Measurements from ENCODE around the gene MEGF11.

Gene MEGF11

DNA sequence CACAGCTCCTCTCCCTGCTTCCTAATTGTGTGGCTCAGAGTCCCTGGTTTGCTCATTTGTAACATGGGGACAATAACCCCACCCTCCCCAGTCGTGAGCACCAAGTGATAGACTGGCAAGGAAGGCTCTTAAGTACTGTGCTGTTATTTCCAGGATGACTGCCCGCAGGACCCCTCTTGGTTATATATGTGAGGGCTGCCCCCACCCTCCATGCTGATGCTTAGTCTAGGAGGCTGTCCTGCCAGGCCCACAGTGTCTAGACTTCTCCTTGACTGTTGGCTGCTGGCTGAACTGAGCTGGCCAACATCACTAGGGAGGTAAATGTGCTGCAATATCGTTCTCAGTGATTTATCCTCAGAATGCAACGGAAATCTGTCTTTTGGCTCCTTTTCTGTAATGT lies 339.2 kb downstream of the MEGF11 start:
- Histone ChIP-seq H3K36me3 (ENCODE audit: insufficient read depth, low read length) (no peaks in the 10 kb centered on the region), H3K9me3 (ENCODE audit: low read depth, low read length) (no peaks in the 10 kb centered on the region), H3K9ac (ENCODE audit: insufficient read length) (no peak overlapping the region), H3K4me3 (no peak overlapping the region), H3K27ac (no peak overlapping the region)
- no peak for TF ChIP-seq FOXP2 (optimal IDR thresholded peaks at IDR 0.05; ENCODE audit: control extremely low read depth, extremely low read length, insufficient read depth)
- no peak for TF ChIP-seq POLR2AphosphoS5 (IDR thresholded peaks at IDR 0.05; ENCODE audit: borderline replicate concordance, low read depth, low read length)
- no peak for TF ChIP-seq EZH2 (IDR thresholded peaks at IDR 0.05)
- DNase-seq (ENCODE audit: low read depth, low spot score): no peak

DNA sequence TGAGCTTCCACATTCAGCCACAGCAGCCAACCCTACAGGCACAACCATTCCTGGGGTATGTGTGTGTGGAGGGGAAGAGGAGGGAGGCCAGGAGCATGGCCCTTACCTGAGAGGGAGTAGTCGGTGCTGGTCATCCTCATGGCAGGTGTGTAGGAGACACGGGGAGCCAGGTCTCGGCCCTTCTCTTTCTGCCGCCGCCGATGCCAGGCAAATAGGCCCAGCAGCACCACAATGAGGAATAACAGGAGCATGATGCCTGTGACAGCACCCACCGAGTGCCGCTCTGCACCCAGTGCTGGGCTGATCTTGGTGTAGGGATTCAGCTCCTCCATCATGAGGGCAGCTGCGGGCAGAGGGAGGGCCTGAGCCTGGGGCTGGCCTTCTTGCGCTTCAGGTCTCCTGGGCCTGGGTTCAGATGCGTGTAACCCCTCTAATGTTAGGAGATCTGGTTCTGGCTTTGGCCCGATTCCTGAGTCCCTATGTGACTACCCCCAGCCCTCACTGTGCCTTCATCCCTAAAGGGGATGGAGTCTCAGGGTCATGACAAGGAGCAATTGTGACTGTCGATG lies 339.8 kb downstream of the MEGF11 start:
- H3K9me3 ChIP-seq (ENCODE audit: low read depth, low read length): no peaks in the 10 kb centered on the region
- no peaks in the 10 kb centered on the region for H3K36me3 ChIP-seq (ENCODE audit: insufficient read depth, low read length)
- DNase-seq (ENCODE audit: low read depth, low spot score): no peak
- no peak overlapping the region for H3K4me3 ChIP-seq
- TF ChIP-seq FOXP2 (optimal IDR thresholded peaks at IDR 0.05; ENCODE audit: control extremely low read depth, extremely low read length, insufficient read depth): no peak
- TF ChIP-seq POLR2AphosphoS5 (IDR thresholded peaks at IDR 0.05; ENCODE audit: borderline replicate concordance, low read depth, low read length): no peak
- TF ChIP-seq EZH2 (IDR thresholded peaks at IDR 0.05): no peak
- no peak overlapping the region for H3K9ac ChIP-seq (ENCODE audit: insufficient read length)
- H3K27ac ChIP-seq: no peak overlapping the region

DNA sequence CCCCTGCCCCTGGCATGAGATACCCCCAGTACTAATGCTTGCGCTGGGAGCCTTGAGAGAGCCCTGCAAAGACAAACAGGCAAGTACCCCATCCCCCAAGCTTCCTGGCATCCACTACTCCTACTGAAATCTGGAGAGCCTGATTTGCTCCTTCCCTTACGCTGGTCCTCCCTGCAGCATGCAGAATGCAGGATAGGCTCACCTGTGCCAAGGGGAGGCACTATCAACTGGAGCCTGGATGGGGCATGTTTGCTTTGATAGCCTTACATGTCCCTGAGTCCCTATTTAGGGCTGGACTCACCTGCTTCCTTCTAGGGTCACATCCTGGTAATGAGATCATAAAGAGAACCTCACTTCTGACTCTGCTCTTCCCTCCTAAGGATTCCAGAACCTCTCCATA lies 341.3 kb downstream of the MEGF11 start:
- H3K9ac ChIP-seq (ENCODE audit: insufficient read length): no peak overlapping the region
- no peak overlapping the region for H3K27ac ChIP-seq
- DNase-seq (ENCODE audit: low read depth, low spot score): no peak

DNA sequence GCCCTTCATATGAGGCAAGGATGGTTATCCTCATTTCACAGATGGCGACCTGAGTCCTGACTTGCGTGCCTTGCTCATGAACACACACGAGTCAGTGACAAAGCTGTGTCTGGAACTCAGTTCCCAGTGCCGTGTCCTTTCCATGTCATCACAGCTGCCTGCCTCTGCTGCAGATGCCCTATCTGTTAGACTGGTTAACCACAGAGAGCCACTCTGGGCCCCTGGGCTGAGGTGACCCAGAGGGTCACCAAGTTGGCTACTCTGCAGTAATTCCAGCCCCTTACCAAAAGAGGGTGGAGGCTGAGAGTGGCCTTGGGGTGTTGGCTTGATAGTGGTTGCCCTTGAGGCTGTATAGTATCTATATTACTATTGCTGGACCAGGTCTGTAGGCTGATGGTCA lies 343.2 kb downstream of the MEGF11 start:
- TF ChIP-seq EZH2 (IDR thresholded peaks at IDR 0.05) (no peak), FOXP2 (optimal IDR thresholded peaks at IDR 0.05; ENCODE audit: control extremely low read depth, extremely low read length, insufficient read depth) (no peak), POLR2AphosphoS5 (IDR thresholded peaks at IDR 0.05; ENCODE audit: borderline replicate concordance, low read depth, low read length) (no peak)
- DNase-seq (ENCODE audit: low read depth, low spot score): no peak
- peaks cover 7% of the 10 kb centered on the region; the same call in 1 of the 2 replicates for H3K36me3 ChIP-seq (ENCODE audit: insufficient read depth, low read length)
- no peaks in the 10 kb centered on the region; the same call in 1 of the 2 replicates for H3K9me3 ChIP-seq (ENCODE audit: low read depth, low read length)
- H3K4me3 ChIP-seq: no peak overlapping the region
- no peak overlapping the region for H3K27ac ChIP-seq
- no peak overlapping the region for H3K9ac ChIP-seq (ENCODE audit: insufficient read length)

More for the DNA sequence above, 341.3 kb downstream of the MEGF11 start:
- Histone ChIP-seq H3K36me3 (ENCODE audit: insufficient read depth, low read length) (no peaks in the 10 kb centered on the region), H3K9me3 (ENCODE audit: low read depth, low read length) (no peaks in the 10 kb centered on the region), H3K4me3 (no peak overlapping the region)
- no peak for TF ChIP-seq FOXP2 (optimal IDR thresholded peaks at IDR 0.05; ENCODE audit: control extremely low read depth, extremely low read length, insufficient read depth)
- TF ChIP-seq POLR2AphosphoS5 (IDR thresholded peaks at IDR 0.05; ENCODE audit: borderline replicate concordance, low read depth, low read length): no peak
- TF ChIP-seq EZH2 (IDR thresholded peaks at IDR 0.05): no peak

DNA sequence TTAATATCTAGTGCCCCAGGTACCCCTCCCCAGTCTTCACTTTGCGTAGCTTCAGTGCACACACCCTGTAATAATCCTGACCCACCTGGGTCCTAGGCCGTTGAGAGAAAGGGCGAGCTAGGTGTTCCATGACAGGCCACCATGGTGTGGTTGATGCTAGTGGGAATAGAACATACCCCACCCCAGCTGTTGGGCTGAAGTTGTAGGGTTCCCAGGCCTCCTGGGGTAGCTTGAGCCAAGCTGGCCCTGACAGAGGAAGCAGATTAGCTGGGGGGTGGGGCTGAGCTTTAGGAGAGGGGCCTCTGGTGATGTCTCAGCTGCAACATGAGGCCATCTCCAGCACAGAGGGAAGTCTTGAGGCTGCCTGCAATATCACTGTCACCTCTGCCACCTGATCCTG lies 343.7 kb downstream of the MEGF11 start:
- Histone ChIP-seq H3K4me3 (no peak overlapping the region), H3K9me3 (ENCODE audit: low read depth, low read length) (no peaks in the 10 kb centered on the region; the same call in 1 of the 2 replicates), H3K27ac (no peak overlapping the region), H3K9ac (ENCODE audit: insufficient read length) (no peak overlapping the region), H3K36me3 (ENCODE audit: insufficient read depth, low read length) (peaks cover 7% of the 10 kb centered on the region; the same call in 1 of the 2 replicates)
- no peak for DNase-seq (ENCODE audit: low read depth, low spot score)
- TF ChIP-seq EZH2 (IDR thresholded peaks at IDR 0.05) (no peak), FOXP2 (optimal IDR thresholded peaks at IDR 0.05; ENCODE audit: control extremely low read depth, extremely low read length, insufficient read depth) (no peak), POLR2AphosphoS5 (IDR thresholded peaks at IDR 0.05; ENCODE audit: borderline replicate concordance, low read depth, low read length) (no peak)

DNA sequence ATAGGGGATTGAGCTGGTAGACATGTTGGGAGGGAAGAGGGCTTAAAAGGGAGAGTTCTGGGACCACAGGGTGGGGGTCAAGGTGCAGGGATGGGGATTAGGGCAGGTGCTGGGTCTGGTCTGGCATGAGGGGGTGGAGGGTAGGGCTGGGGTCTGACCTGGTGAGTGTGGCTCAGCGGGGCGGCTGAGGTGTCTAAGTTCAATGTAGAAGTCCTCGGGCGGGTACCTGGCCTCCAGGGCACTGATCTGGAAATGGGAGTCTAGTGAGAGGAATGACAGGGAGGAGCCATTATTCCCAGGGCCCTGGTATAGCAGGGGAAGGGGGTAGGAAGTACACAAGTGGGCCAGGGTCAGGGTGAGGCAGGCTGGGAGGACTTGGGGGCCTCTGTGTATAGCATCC lies 344.7 kb downstream of the MEGF11 start:
- TF ChIP-seq EZH2 (IDR thresholded peaks at IDR 0.05) (no peak), FOXP2 (optimal IDR thresholded peaks at IDR 0.05; ENCODE audit: control extremely low read depth, extremely low read length, insufficient read depth) (no peak), POLR2AphosphoS5 (IDR thresholded peaks at IDR 0.05; ENCODE audit: borderline replicate concordance, low read depth, low read length) (no peak)
- Histone ChIP-seq H3K4me3 (no peak overlapping the region), H3K36me3 (ENCODE audit: insufficient read depth, low read length) (peaks cover 7% of the 10 kb centered on the region; the same call in 1 of the 2 replicates), H3K9ac (ENCODE audit: insufficient read length) (no peak overlapping the region), H3K9me3 (ENCODE audit: low read depth, low read length) (no peaks in the 10 kb centered on the region; the same call in 1 of the 2 replicates), H3K27ac (no peak overlapping the region)
- DNase-seq (ENCODE audit: low read depth, low spot score): no peak

DNA sequence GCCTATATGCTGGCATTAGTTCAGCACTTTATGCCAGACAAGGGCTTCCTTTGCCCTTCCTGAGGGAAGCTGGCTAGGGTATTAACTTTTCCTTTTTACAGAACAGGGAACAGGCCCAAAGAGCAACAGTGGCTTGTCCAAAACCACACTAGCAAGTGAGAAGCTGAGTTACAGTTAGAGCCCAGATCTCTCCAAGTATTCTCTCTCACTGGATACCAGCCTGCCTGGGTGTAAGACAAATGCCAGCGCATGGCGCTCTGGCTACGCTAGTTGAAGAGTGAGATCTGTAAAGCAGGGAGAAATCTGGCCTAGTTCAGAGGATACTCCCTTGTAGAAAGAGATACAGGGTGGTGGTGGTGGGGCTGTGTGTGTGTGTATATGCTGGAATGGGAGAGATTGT lies 345.9 kb downstream of the MEGF11 start:
- Histone ChIP-seq H3K4me3 (no peak overlapping the region), H3K27ac (no peak overlapping the region), H3K36me3 (ENCODE audit: insufficient read depth, low read length) (peaks cover 7% of the 10 kb centered on the region; the same call in 1 of the 2 replicates), H3K9me3 (ENCODE audit: low read depth, low read length) (no peaks in the 10 kb centered on the region; the same call in 1 of the 2 replicates), H3K9ac (ENCODE audit: insufficient read length) (no peak overlapping the region)
- no peak for TF ChIP-seq FOXP2 (optimal IDR thresholded peaks at IDR 0.05; ENCODE audit: control extremely low read depth, extremely low read length, insufficient read depth)
- no peak for DNase-seq (ENCODE audit: low read depth, low spot score)

DNA sequence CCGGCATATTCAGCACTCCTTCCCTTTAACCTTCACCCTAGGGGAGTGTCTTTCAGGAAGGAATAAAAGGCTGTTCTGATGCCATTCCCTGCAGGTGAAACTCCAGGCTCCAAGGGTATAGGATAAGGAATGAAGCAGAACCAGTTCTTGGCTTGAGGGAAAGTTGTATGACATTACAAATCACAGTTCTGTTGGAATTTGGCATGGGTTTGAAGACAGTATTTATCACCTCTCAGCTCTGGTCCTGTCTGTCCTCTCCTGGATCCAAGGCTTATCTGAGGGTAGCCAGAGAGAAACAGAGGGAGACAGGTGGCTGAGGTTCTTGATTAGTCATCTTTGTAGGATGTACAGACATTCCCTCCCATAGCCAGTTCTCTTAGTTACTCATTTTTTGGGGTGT lies 347.2 kb downstream of the MEGF11 start:
- TF ChIP-seq POLR2AphosphoS5 (IDR thresholded peaks at IDR 0.05; ENCODE audit: borderline replicate concordance, low read depth, low read length): no peak
- TF ChIP-seq EZH2 (IDR thresholded peaks at IDR 0.05): no peak
- no peak for TF ChIP-seq FOXP2 (optimal IDR thresholded peaks at IDR 0.05; ENCODE audit: control extremely low read depth, extremely low read length, insufficient read depth)
- Histone ChIP-seq H3K27ac (no peak overlapping the region), H3K9ac (ENCODE audit: insufficient read length) (no peak overlapping the region), H3K36me3 (ENCODE audit: insufficient read depth, low read length) (peaks cover 7% of the 10 kb centered on the region; the same call in 1 of the 2 replicates), H3K4me3 (no peak overlapping the region), H3K9me3 (ENCODE audit: low read depth, low read length) (no peaks in the 10 kb centered on the region; the same call in 1 of the 2 replicates)
- no peak for DNase-seq (ENCODE audit: low read depth, low spot score)

DNA sequence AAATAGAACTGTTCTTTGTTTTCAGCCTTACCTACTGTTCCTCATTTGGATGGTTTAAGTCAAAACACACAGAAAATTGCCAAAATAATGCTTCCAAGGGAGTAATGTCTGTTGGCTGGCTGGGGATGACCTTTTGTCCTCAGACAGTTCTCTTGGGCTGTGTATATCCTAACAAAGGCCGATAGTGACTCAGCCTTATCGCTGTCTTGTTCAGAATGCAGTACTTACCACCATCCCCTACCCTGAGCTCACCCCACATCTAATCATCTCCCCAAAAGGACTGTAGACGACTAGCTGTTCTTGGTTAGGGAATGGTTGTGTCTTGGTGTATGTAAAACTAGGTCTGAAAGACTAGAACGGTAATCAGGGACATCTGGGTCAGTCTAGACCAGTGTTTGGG lies 349.2 kb downstream of the MEGF11 start:
- no peak for DNase-seq (ENCODE audit: low read depth, low spot score)
- Histone ChIP-seq H3K9ac (ENCODE audit: insufficient read length) (no peak overlapping the region), H3K4me3 (no peak overlapping the region), H3K9me3 (ENCODE audit: low read depth, low read length) (no peaks in the 10 kb centered on the region; the same call in 1 of the 2 replicates), H3K27ac (no peak overlapping the region), H3K36me3 (ENCODE audit: insufficient read depth, low read length) (peaks cover 11% of the 10 kb centered on the region; the same call in 1 of the 2 replicates)
- no peak for TF ChIP-seq POLR2AphosphoS5 (IDR thresholded peaks at IDR 0.05; ENCODE audit: borderline replicate concordance, low read depth, low read length)
- no peak for TF ChIP-seq EZH2 (IDR thresholded peaks at IDR 0.05)
- no peak for TF ChIP-seq FOXP2 (optimal IDR thresholded peaks at IDR 0.05; ENCODE audit: control extremely low read depth, extremely low read length, insufficient read depth)
